ENCODE data around the gene MDFIC2. TPM values are rescaled to one million over a fixed set of nuclear protein-coding genes. Genes with fewer than 3 reads are reported as not detected.

Gene MDFIC2
- polyA plus RNA-seq, 1 of the 3 experiments (the other 2 are of a cell fraction), result not detected

DNA sequence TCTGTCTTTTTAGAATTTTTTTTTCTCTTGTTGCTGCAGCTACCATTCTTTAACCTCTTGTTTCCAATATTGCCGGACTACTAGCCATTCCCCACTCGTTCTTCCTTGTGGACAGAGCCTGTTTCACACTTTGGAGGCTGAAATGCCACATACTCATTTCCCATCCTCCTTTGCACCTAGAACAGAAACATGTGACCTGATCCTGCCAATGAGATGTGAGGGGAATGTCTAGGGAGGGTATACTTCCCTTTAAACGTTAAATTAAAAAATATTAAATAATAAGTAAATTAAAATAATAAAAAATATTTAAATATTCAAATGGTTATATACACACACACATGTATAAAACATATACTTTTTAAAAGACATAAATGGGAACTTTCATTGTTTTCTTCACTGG is 20.6 kb upstream of the MDFIC2 start:
- 47% methylated on average over 3 of the region's 3 CpGs for WGBS (ENCODE audit: low lambda C conversion rate)
- Histone ChIP-seq H3K27ac (ENCODE audit: low read depth in 2 of 2, low read length in 1 of 2) (no peak overlapping the region), H3K4me1 (ENCODE audit: control insufficient read depth in 1 of 2, insufficient read depth in 2 of 2, low read depth in 1 of 2, low read length in 1 of 2) (no peaks in the 10 kb centered on the region), H3K9ac (no peak overlapping the region), H3K79me2 (ENCODE audit: insufficient read depth) (no peaks in the 10 kb centered on the region), H4K20me1 (ENCODE audit: insufficient read depth) (no peaks in the 10 kb centered on the region), H3K9me2 (no peaks in the 10 kb centered on the region), H3K4me3 (ENCODE audit: low read depth in 2 of 2, low read length in 1 of 2) (no peak overlapping the region), H3K27me3 (ENCODE audit: insufficient read depth) (no peaks in the 10 kb centered on the region), H3K9me3 (no peaks in the 10 kb centered on the region), H3F3A (replicated peaks; ENCODE audit: insufficient read depth) (no peaks in the 10 kb centered on the region), H3K36me3 (replicated peaks in 1 of 2; ENCODE audit: control insufficient read depth in 1 of 2, insufficient read depth in 2 of 2, low read length in 1 of 2) (no peaks in the 10 kb centered on the region), H2AFZ (ENCODE audit: low read depth) (no peak overlapping the region), H3K4me2 (no peak overlapping the region)
- POLR2A ChIA-PET, result no interaction called here
- CTCF ChIA-PET, result no interaction called here
- no peak for DNase-seq
- TF ChIP-seq, protein P1, sequence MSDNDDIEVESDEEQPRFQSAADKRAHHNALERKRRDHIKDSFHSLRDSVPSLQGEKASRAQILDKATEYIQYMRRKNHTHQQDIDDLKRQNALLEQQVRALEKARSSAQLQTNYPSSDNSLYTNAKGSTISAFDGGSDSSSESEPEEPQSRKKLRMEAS (IDR thresholded peaks at IDR 0.05; ENCODE audit: low read depth), result no peak
- no peak for TF ChIP-seq EZH2phosphoT487 (IDR thresholded peaks at IDR 0.05; ENCODE audit: borderline replicate concordance, low read depth)
- TF ChIP-seq MEF2A (IDR thresholded peaks at IDR 0.05; ENCODE audit: borderline replicate concordance, low read depth), result no peak
- TF ChIP-seq TAF1 (IDR thresholded peaks at IDR 0.05; ENCODE audit: borderline replicate concordance, low read depth, low read length), result no peak
- no peak for TF ChIP-seq FOXJ3 (CRISPR knock-in tag; IDR thresholded peaks at IDR 0.05)
- TF ChIP-seq, protein P2, sequence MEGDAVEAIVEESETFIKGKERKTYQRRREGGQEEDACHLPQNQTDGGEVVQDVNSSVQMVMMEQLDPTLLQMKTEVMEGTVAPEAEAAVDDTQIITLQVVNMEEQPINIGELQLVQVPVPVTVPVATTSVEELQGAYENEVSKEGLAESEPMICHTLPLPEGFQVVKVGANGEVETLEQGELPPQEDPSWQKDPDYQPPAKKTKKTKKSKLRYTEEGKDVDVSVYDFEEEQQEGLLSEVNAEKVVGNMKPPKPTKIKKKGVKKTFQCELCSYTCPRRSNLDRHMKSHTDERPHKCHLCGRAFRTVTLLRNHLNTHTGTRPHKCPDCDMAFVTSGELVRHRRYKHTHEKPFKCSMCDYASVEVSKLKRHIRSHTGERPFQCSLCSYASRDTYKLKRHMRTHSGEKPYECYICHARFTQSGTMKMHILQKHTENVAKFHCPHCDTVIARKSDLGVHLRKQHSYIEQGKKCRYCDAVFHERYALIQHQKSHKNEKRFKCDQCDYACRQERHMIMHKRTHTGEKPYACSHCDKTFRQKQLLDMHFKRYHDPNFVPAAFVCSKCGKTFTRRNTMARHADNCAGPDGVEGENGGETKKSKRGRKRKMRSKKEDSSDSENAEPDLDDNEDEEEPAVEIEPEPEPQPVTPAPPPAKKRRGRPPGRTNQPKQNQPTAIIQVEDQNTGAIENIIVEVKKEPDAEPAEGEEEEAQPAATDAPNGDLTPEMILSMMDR (IDR thresholded peaks at IDR 0.05), result no peak
- TF ChIP-seq TEAD4 (IDR thresholded peaks at IDR 0.05; ENCODE audit: borderline replicate concordance, insufficient read depth), result no peak
- TF ChIP-seq, protein P3, sequence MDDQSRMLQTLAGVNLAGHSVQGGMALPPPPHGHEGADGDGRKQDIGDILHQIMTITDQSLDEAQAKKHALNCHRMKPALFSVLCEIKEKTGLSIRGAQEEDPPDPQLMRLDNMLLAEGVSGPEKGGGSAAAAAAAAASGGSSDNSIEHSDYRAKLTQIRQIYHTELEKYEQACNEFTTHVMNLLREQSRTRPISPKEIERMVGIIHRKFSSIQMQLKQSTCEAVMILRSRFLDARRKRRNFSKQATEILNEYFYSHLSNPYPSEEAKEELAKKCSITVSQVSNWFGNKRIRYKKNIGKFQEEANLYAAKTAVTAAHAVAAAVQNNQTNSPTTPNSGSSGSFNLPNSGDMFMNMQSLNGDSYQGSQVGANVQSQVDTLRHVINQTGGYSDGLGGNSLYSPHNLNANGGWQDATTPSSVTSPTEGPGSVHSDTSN (IDR thresholded peaks at IDR 0.05), result no peak
- TF ChIP-seq CHD2 (IDR thresholded peaks at IDR 0.05; ENCODE audit: low read length, partially characterized antibody), result no peak
- TF ChIP-seq YY1 (IDR thresholded peaks at IDR 0.05; ENCODE audit: low read depth), result no peak

DNA sequence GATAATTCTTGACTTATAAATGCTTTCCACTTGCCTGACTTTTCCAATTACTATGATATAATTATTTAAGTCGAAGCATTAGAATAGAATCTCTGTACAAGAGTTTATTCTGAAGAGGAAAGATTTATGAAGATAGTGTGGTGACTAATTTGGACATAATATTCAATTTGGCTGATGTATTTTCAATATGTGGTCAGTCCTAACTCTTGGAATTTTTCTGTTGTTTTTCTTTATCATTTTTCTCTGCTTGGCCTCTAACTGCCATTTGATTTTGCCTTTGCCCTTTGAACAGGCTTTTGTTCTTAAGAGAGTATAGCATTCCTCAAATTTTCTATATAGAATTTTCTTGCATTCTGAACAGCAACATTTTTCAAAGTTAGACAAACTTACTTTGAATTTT is 2.6 kb upstream of the MDFIC2 start:
- H2AFZ ChIP-seq (ENCODE audit: low read depth), result no peak overlapping the region
- no peaks in the 10 kb centered on the region for H3K9me2 ChIP-seq
- peak overlapping the region; percentile 15; the same call in 1 of the 2 replicates for H3K4me2 ChIP-seq
- no peak overlapping the region for H3K27ac ChIP-seq (ENCODE audit: low read depth in 2 of 2, low read length in 1 of 2)
- no peaks in the 10 kb centered on the region for H3K79me2 ChIP-seq (ENCODE audit: insufficient read depth)
- ChIA-PET CTCF (interaction anchor here (1.0 to 1.5 kb wide), 2 partner anchors 14 to 44 kb away, joined by 3 to 4 read pairs; no protein-coding TSS in a partner anchor), POLR2A (no interaction called here)
- no peaks in the 10 kb centered on the region; a peak in 1 of 4 replicates for H3K4me1 ChIP-seq (ENCODE audit: control insufficient read depth in 1 of 2, insufficient read depth in 2 of 2, low read depth in 1 of 2, low read length in 1 of 2)
- no peaks in the 10 kb centered on the region for H3K27me3 ChIP-seq (ENCODE audit: insufficient read depth)
- H4K20me1 ChIP-seq (ENCODE audit: insufficient read depth), result no peaks in the 10 kb centered on the region
- no peaks in the 10 kb centered on the region for H3K9me3 ChIP-seq
- H3F3A ChIP-seq (replicated peaks; ENCODE audit: insufficient read depth), result no peaks in the 10 kb centered on the region
- TF ChIP-seq MXI1 (IDR thresholded peaks at IDR 0.05; ENCODE audit: low read depth, low read length) (no peak), POLR2AphosphoS5 (IDR thresholded peaks at IDR 0.05; ENCODE audit: low read depth, low read length) (no peak), TEAD4 (IDR thresholded peaks at IDR 0.05; ENCODE audit: borderline replicate concordance, insufficient read depth) (no peak)
- TF ChIP-seq, protein P4, sequence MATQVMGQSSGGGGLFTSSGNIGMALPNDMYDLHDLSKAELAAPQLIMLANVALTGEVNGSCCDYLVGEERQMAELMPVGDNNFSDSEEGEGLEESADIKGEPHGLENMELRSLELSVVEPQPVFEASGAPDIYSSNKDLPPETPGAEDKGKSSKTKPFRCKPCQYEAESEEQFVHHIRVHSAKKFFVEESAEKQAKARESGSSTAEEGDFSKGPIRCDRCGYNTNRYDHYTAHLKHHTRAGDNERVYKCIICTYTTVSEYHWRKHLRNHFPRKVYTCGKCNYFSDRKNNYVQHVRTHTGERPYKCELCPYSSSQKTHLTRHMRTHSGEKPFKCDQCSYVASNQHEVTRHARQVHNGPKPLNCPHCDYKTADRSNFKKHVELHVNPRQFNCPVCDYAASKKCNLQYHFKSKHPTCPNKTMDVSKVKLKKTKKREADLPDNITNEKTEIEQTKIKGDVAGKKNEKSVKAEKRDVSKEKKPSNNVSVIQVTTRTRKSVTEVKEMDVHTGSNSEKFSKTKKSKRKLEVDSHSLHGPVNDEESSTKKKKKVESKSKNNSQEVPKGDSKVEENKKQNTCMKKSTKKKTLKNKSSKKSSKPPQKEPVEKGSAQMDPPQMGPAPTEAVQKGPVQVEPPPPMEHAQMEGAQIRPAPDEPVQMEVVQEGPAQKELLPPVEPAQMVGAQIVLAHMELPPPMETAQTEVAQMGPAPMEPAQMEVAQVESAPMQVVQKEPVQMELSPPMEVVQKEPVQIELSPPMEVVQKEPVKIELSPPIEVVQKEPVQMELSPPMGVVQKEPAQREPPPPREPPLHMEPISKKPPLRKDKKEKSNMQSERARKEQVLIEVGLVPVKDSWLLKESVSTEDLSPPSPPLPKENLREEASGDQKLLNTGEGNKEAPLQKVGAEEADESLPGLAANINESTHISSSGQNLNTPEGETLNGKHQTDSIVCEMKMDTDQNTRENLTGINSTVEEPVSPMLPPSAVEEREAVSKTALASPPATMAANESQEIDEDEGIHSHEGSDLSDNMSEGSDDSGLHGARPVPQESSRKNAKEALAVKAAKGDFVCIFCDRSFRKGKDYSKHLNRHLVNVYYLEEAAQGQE (IDR thresholded peaks at IDR 0.05; ENCODE audit: low read depth, low read length), result no peak
- TF ChIP-seq, protein P5, sequence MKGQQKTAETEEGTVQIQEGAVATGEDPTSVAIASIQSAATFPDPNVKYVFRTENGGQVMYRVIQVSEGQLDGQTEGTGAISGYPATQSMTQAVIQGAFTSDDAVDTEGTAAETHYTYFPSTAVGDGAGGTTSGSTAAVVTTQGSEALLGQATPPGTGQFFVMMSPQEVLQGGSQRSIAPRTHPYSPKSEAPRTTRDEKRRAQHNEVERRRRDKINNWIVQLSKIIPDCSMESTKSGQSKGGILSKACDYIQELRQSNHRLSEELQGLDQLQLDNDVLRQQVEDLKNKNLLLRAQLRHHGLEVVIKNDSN (IDR thresholded peaks at IDR 0.05; ENCODE audit: borderline replicate concordance, low read depth), result no peak
- DNase-seq, result no peak
- WGBS (ENCODE audit: low lambda C conversion rate), result 20% methylated on average over 1 of the region's 1 CpG
- no peaks in the 10 kb centered on the region for H3K36me3 ChIP-seq (replicated peaks in 1 of 2; ENCODE audit: control insufficient read depth in 1 of 2, insufficient read depth in 2 of 2, low read length in 1 of 2)
- no peak overlapping the region for H3K9ac ChIP-seq
- no peak overlapping the region for H3K4me3 ChIP-seq (ENCODE audit: low read depth in 2 of 2, low read length in 1 of 2)

Data from SK-N-SH (cell line).